Measurements from ENCODE around the gene RAB42. TPM values are rescaled to one million over a fixed set of nuclear protein-coding genes. Genes with fewer than 3 reads are reported as not detected.
"Not testable (repeated sequence)": the region's sequence is repeated elsewhere in the genome, so short reads cannot be mapped to it uniquely, and the experiment has no call there.

Gene RAB42
- total RNA-seq, 2 experiments from 2014 or later: not detected

DNA sequence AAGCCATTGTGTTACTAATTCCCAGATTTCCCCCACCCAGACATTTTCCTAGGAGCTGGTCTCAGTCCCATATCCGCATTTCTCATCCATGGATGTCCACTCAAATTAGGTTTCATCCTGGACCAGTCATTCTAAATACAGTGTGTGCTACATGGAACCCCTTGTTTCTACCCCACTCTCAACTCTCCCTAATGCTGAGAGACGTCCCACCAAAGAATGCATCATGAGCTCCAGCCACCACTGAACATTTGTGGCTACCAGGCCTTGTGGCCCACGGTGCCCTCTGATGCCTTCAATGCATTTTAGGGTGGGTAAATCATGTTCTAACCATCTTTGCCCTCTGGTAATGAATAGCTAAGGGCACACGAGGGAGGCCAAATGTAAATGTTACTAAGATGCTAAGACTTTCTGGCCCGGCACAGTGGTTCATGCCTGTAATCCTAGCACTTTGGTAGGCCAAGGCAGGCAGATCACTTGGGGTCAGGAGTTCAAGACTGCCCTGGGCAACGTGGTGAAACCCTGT lies 13.3 kb upstream of the RAB42 start:
- Mint-ChIP-seq H3K27ac (peak overlapping the region; percentile 94), H3K4me1 (peaks cover 37% of the 10 kb centered on the region), H3K27me3 (no peaks in the 10 kb centered on the region), H3K9me3 (no peaks in the 10 kb centered on the region), H3K36me3 (peaks cover 42% of the 10 kb centered on the region), H3K4me3 (peak overlapping the region; percentile 100)
- no peak for DNase-seq

DNA sequence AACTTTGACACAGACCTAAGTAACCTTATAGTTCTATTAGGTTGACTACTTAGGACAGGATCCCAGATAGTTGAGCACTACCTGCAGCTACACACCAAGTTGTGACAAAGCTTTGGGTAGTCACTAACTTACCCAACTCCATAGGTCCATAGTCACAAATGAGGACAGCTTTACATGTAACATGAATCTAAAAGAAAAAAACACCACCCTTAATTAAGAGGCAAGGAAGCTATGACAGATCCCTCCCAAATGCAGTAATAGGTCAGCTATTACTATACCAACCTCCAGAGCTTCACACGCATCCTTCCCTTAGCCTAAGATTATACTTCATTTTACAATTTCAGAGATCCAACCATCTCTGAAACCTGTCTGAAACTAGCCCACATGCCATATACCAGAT lies 12.7 kb upstream of the RAB42 start:
- Mint-ChIP-seq H3K9me3 (no peaks in the 10 kb centered on the region), H3K36me3 (peaks cover 42% of the 10 kb centered on the region), H3K4me1 (peaks cover 37% of the 10 kb centered on the region), H3K27ac (peak overlapping the region; percentile 94), H3K27me3 (no peaks in the 10 kb centered on the region), H3K4me3 (peak overlapping the region; percentile 100)
- no peak for DNase-seq

DNA sequence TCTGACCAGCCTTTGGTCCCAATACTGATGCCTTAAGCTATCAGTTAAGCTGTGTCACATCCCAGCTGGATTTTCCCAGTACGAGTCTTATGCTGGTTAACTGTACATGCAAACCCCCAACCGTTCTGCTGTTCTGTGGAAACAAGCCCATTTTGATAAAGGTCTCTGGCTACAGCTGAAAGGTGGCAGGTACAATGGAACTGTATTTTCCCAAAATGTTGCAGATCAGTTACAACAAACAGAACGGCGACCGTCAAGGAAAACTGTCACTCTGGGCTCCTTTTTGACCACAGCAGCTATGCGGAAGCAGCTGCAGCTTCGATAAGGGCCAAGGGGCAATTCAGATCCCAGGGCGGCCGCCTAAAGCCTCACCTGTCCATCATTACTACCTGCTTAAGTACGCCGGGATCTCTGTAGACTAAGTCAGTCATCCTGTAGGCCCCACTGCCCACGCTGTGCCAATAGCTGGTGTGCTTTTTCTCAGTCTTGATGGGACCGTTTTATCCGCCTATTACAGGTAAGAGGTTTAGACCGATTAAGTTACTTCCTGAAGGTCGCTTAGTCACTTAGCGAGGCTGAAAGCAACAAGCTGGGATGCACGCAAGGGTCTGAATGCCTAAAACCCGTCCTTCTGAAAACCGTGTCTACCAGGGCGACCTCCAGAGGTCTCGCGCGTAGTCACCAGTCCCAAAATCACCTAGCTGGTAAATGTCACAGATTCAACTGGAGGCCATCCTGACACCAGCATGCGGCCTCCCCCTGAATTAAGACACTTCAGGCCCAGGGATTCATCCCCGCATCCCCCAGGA lies 11.1 kb upstream of the RAB42 start:
- DNase-seq: peak; percentile 43
- H3K4me1 Mint-ChIP-seq: peaks cover 37% of the 10 kb centered on the region
- no peaks in the 10 kb centered on the region for H3K27me3 Mint-ChIP-seq
- H3K4me3 Mint-ChIP-seq: peak overlapping the region; percentile 100
- H3K36me3 Mint-ChIP-seq: peaks cover 42% of the 10 kb centered on the region
- H3K27ac Mint-ChIP-seq: peak overlapping the region; percentile 94
- H3K9me3 Mint-ChIP-seq: no peaks in the 10 kb centered on the region

DNA sequence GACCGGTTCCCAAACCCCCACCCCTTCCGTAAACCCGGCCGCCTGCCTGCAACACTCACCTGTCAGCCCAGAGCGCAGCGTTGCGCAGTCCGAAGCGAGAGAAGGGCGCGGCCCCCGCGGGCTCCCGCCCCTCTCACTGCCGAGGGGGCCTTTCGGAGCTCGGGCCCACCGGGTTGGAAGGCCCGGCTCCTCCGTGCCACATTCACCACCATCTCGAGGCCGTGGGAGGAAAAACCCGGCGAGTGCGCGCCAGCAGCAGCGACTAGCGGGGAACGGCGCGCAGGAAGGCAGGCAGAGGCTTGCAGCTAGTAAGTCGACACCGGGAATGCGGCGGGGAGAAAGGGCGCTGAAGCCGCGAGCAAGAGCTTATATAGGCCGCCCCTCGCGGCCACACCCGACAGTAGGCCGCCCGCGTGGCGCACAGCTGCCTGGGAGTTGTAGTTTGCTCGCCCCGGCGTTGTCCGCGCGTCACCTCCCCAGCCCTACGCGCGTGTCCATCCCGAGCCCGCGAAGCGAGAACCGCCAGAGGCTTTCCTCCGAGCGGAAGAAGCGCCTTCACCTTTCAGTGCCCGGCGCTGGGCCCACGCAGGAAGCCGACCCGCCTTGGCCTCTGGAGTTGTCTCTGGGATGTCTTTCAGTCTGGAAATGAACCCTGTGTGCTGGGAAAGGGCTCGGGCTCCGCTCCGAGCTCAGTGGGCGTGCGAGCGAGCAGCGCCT lies 10.4 kb upstream of the RAB42 start:
- Mint-ChIP-seq H3K9me3 (no peaks in the 10 kb centered on the region), H3K4me3 (peak overlapping the region; percentile 100), H3K36me3 (peaks cover 42% of the 10 kb centered on the region), H3K4me1 (peaks cover 37% of the 10 kb centered on the region), H3K27me3 (no peaks in the 10 kb centered on the region), H3K27ac (peak overlapping the region; percentile 94)
- peak; percentile 95 for DNase-seq

DNA sequence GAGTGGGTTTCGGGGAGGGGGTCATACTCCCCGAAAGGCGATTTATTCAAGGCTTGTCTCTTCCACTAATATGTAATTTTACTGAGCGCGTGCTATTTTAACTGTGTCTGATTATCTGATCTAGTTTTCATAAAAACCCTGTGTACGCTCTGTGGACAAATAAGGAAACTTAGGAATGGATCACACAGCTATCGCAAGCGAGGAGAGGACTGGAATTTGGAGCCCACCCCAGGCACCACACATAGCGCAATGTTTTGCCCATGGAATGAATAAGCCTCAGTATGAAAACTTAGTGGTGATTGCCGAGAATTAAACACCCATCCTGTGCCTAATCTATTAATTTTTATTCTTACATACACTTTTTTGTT lies 9.8 kb upstream of the RAB42 start:
- Mint-ChIP-seq H3K9me3 (no peaks in the 10 kb centered on the region), H3K27ac (peak overlapping the region; percentile 94), H3K4me1 (peaks cover 35% of the 10 kb centered on the region), H3K4me3 (peak overlapping the region; percentile 100), H3K27me3 (no peaks in the 10 kb centered on the region), H3K36me3 (peaks cover 42% of the 10 kb centered on the region)
- no peak for DNase-seq

DNA sequence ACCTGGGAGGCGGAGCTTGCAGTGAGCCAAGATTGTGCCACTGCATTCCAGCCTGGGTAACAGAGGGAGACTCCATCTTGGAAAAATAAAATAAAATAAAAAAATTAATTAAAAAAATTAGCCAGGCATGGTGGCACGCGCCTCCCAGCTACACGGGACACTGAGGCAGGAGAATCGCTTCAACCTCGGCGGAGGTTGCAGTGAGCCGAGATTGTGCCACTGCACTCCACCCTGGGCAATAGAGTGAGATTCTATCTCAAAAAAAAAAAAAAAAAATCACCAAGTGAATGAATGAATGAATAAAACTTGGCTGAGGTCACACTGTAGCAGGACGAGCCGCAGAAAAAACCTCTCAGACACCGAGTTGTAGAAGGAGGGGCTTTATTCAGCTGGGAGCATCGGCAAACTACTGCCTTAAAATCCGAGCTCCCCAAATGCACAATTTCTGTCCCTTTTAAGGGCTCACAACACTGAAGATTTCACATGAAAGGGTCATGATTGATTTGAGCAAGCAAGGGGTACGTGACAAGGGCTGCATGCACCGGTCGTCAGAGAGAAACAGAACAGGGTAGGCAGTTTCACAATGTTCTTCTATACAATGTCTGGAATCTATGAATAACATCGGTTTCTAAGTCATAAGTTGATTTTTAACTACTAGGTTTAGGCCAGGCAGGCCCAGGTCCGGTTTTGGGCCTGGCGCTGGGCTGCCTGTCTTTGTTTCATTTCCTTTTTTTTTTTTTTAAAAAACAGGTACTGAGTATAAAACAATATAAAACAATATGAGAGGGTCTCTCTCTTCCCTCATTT lies 5.3 kb upstream of the RAB42 start:
- H3K27ac Mint-ChIP-seq, H3K36me3 Mint-ChIP-seq, H3K4me3 Mint-ChIP-seq, H3K9me3 Mint-ChIP-seq, DNase-seq, H3K27me3 Mint-ChIP-seq: not testable (repeated sequence)
- H3K4me1 Mint-ChIP-seq: peaks cover 13% of the 10 kb centered on the region

DNA sequence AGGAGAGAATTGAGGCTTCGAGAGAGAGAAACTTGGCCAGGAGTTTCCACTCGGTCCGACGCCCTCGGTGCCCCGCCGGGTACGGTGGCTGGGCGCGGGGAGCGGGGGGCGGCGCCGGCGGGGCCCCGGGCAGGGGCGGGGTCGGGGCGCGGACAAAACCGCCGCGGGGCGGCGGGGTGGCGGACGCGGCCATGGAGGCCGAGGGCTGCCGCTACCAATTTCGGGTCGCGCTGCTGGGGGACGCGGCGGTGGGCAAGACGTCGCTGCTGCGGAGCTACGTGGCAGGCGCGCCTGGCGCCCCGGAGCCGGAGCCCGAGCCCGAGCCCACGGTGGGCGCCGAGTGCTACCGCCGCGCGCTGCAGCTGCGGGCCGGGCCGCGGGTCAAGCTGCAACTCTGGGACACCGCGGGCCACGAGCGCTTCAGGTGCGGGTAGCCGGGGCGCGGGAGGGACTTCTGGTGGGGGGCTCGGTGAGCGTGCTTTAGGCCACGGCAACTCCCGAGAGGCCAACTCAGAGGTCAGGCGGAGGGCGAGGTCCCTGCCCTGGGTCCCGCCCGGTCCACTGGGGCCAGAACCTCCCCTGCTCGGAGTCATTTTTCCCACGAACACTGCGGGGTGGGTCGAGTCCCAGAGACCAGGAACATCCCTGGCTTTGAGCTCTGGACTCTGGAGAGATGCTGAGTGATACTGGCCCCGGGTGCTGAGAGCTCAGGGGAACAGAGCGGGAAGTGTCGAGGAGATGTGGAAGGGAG lies 431 bp downstream of the RAB42 start:
- DNase-seq: no peak
- Mint-ChIP-seq H3K4me1 (peaks cover 4% of the 10 kb centered on the region), H3K9me3 (no peaks in the 10 kb centered on the region), H3K36me3 (peaks cover 5% of the 10 kb centered on the region), H3K4me3 (peak overlapping the region; percentile 68), H3K27me3 (peaks cover 22% of the 10 kb centered on the region), H3K27ac (no peak overlapping the region)

DNA sequence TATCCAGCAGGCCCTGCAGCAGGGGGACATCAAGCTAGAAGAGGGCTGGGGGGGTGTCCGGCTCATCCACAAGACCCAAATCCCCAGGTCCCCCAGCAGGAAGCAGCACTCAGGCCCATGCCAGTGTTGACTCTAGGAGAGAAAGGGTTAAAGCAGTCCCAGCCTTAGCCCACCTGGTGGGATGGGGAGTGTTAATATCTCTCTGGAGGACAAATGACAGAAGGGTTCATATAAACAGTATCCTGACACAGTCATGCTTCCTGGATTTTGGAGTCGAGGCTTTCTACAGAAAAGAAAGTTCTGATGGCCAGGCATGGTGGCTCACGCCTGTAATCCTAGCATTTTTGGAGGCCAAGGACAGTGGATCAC lies 1.9 kb downstream of the RAB42 start:
- H3K27me3 Mint-ChIP-seq: peaks cover 22% of the 10 kb centered on the region
- not testable (repeated sequence) for H3K36me3 Mint-ChIP-seq, H3K27ac Mint-ChIP-seq, H3K9me3 Mint-ChIP-seq, H3K4me3 Mint-ChIP-seq, H3K4me1 Mint-ChIP-seq, DNase-seq

DNA sequence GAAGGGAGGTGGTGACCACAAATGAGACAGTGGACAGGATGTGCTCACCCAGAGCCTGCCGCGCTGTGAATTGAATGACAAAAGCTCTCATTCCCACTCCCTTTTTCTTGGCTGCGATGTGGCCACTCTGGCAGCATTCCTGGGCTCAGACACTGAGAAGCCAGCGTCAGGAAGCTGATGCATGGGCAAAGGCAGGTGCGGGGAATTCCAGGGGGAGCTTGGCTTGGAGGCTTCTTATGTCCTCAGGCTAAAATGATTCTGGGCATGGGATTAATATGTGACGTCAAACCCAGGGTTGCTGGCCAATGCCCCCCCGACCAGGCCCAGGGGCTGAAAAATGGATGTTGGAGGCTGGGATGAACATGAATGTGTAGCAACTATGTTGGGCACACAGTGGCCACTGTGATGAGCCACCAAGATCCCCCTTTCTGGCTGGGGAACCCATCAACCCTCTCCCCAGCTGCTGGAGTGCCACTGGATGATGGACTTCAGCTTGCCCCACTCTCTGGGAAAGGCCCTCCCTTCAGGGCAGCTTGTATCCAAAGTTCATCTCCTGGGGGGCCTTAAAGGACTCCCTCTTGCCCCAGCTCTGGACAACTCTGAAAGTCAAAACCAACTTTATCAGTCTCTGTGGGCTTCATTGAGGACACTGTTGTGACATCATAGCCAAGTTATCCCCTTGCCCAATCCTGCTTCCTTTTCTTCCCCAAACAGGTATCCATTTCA lies 2.8 kb downstream of the RAB42 start:
- not testable (repeated sequence) for H3K36me3 Mint-ChIP-seq, DNase-seq, H3K4me1 Mint-ChIP-seq, H3K4me3 Mint-ChIP-seq, H3K27ac Mint-ChIP-seq, H3K9me3 Mint-ChIP-seq
- peaks cover 22% of the 10 kb centered on the region for H3K27me3 Mint-ChIP-seq

DNA sequence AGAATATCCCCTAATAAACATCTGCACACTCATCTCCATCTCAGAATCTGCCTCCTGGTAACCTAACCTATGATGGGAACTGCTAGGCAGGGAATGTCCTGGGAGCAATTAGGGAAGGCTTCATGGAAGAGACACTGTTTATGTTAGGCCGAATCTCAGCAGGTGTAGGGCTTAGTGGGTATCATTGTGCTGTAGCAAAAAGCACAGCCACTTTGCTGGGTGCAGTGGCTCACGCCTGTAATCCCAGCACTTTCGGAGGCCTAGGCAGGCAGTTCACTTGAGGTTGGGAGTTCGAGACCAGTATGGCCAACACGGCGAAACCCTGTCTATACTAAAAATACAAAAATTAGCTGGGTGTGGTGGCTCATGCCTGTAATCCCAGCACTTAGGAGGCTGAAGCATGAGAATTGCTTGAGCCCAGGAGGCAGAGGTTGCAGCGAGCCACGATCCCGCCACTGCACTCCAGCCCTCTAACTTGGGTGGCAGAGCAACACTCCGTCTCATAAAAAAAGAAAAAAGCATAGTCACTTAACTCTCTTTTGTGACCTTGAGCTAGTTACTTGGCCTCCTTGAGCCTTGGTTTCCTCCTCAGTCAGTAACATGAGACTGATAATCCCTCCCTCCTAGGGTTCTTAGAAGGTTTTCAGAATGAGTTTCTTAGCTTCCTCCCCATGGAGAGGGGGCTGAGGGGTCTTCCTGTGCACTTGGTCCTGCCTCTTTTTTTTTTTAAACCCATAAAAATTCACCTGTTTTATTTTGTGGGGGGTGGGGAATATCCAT lies 3.5 kb downstream of the RAB42 start:
- Mint-ChIP-seq H3K4me1 (peaks cover 4% of the 10 kb centered on the region), H3K36me3 (peaks cover 5% of the 10 kb centered on the region), H3K4me3 (no peak overlapping the region), H3K27ac (no peak overlapping the region), H3K27me3 (peaks cover 22% of the 10 kb centered on the region), H3K9me3 (no peaks in the 10 kb centered on the region)
- DNase-seq: no peak

DNA sequence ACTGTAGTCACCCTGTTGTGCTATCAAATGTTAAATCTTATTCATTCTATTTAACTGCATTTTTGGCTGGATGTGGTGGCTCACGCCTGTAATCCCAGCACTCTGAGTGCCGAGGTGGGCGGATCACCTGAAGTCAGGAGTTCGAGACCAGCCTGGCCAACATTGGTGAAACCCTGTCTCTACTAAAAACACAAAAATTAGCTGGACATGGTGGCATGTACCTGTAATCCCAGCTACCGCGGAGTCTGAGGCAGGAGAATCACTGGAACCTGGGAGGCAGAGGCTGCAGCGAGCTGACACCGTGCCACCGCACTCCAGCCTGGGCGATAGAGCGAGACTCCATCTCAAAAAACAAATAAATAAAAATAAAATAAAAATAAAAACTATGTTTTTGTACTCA lies 4.2 kb downstream of the RAB42 start:
- not testable (repeated sequence) for H3K4me3 Mint-ChIP-seq, DNase-seq, H3K27ac Mint-ChIP-seq, H3K36me3 Mint-ChIP-seq, H3K4me1 Mint-ChIP-seq, H3K9me3 Mint-ChIP-seq
- H3K27me3 Mint-ChIP-seq: peaks cover 17% of the 10 kb centered on the region

DNA sequence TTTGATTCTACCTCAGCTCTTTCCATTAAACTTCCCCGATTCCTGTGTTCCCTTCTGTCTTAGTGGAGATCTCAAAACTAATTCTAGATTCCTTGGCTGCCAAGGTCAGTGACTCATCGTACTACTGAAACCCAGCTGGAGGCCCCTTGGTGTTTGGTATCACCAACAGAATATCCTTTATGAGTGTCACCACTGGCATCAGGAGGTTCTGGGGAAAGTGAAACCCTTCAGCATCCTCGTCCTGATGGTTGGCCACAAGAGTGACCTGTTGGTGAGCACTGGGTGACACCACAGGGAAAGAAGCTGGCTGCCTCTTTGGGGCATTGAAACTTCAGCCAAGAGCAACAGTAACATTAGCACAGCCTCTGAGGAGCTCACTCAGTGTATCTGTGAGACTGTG lies 9.6 kb downstream of the RAB42 start:
- H3K27me3 Mint-ChIP-seq: no peaks in the 10 kb centered on the region
- peak overlapping the region; percentile 49 for H3K27ac Mint-ChIP-seq
- peak; percentile 33 for DNase-seq
- H3K4me1 Mint-ChIP-seq: peaks cover 7% of the 10 kb centered on the region
- H3K4me3 Mint-ChIP-seq: no peak overlapping the region
- peaks cover 4% of the 10 kb centered on the region for H3K36me3 Mint-ChIP-seq
- H3K9me3 Mint-ChIP-seq: no peaks in the 10 kb centered on the region

DNA sequence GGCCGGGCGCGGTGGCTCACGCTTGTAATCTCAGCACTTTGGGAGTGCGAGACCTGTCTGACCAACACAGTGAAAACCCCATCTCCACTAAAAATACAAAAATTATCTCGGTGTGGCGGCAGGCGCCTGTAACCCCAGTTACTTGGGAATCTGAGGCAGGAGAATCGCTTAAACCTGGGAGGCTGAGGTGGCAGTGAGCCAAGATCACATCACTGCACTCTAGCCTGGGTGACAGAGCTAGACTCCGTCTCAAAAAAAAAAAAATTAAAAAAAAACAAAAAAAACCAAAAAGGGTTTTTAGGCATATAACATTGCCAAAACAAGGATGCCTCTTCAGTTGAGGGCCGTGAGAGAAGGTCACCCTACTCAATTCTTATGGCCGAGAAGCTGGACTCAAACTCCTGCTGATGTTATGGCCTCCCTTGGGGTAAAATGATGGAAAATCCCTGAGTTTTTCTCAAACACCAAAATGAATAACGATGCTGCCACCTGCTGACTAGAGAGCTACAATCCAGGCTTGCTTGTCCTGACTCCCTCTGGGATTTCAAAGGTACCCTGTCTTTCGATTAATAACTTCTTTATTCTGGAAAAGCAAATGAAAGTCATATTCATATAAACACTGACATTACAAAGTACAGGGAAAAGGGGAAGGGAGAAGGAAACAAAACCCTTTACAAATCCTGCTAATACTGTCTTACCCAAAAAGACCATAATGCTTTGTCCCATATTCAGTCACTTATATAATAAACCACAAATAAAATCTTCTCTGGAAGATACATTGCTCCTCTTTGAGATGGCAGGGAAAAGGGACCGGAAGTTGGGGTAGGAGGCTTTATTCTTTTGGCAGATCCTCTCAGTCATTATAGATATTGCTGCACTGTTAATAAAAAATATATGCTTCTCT lies 10.7 kb downstream of the RAB42 start:
- no peaks in the 10 kb centered on the region for H3K27me3 Mint-ChIP-seq
- peaks cover 7% of the 10 kb centered on the region for H3K4me1 Mint-ChIP-seq
- H3K36me3 Mint-ChIP-seq: peaks cover 4% of the 10 kb centered on the region
- H3K9me3 Mint-ChIP-seq: no peaks in the 10 kb centered on the region
- DNase-seq: no peak
- no peak overlapping the region for H3K27ac Mint-ChIP-seq
- H3K4me3 Mint-ChIP-seq: no peak overlapping the region
